Measurements from ENCODE around the gene DNAH11. TPM values are rescaled to one million over a fixed set of nuclear protein-coding genes. Genes with fewer than 3 reads are reported as not detected.

The DNAH11 gene
- total RNA-seq, 1 donor from 2014 or later = 0.02 TPM

GRCh38 chr7:21763818-21764217 lies 221.0 kb downstream of the DNAH11 start:
- H3K27me3 Mint-ChIP-seq (ENCODE audit: low read depth) = peaks cover 35% of the 10 kb centered on the region
- H3K4me3 Mint-ChIP-seq (ENCODE audit: unreplicated experiment) = no peak overlapping the region
- TF ChIP-seq CTCF (IDR thresholded peaks at IDR 0.05) = no peak
- H3K4me1 Mint-ChIP-seq (ENCODE audit: low read depth) = no peaks in the 10 kb centered on the region
- H3K9me3 Mint-ChIP-seq (ENCODE audit: low read depth) = no peaks in the 10 kb centered on the region
- no peak for DNase-seq (ENCODE audit: low spot score)
- H3K36me3 Mint-ChIP-seq (ENCODE audit: low read depth) = no peaks in the 10 kb centered on the region
- no peak overlapping the region for H3K27ac Mint-ChIP-seq (ENCODE audit: unreplicated experiment)

- Mint-ChIP-seq H3K9me3 (ENCODE audit: low read depth) (no peaks in the 10 kb centered on the region), H3K4me1 (ENCODE audit: low read depth) (no peaks in the 10 kb centered on the region), H3K27me3 (ENCODE audit: low read depth) (peaks cover 45% of the 10 kb centered on the region), H3K36me3 (ENCODE audit: low read depth) (no peaks in the 10 kb centered on the region), H3K27ac (ENCODE audit: unreplicated experiment) (no peak overlapping the region), H3K4me3 (ENCODE audit: unreplicated experiment) (no peak overlapping the region)
- DNase-seq (ENCODE audit: low spot score) = no peak
- no peak for TF ChIP-seq CTCF (IDR thresholded peaks at IDR 0.05)
Measured at GRCh38 chr7:21766218-21766617, 223.4 kb downstream of the DNAH11 start.

GRCh38 chr7:21767300-21767900 lies 224.6 kb downstream of the DNAH11 start:
- H3K4me1 Mint-ChIP-seq (ENCODE audit: low read depth) = peaks cover 4% of the 10 kb centered on the region
- TF ChIP-seq CTCF (IDR thresholded peaks at IDR 0.05) = peak; percentile 74
- H3K4me3 Mint-ChIP-seq (ENCODE audit: unreplicated experiment) = no peak overlapping the region
- peaks cover 52% of the 10 kb centered on the region for H3K27me3 Mint-ChIP-seq (ENCODE audit: low read depth)
- H3K36me3 Mint-ChIP-seq (ENCODE audit: low read depth) = no peaks in the 10 kb centered on the region
- no peak overlapping the region for H3K27ac Mint-ChIP-seq (ENCODE audit: unreplicated experiment)
- no peaks in the 10 kb centered on the region for H3K9me3 Mint-ChIP-seq (ENCODE audit: low read depth)
- DNase-seq (ENCODE audit: low spot score) = no peak

- H3K4me3 Mint-ChIP-seq (ENCODE audit: unreplicated experiment) = no peak overlapping the region
- no peaks in the 10 kb centered on the region for H3K36me3 Mint-ChIP-seq (ENCODE audit: low read depth)
- no peak overlapping the region for H3K27ac Mint-ChIP-seq (ENCODE audit: unreplicated experiment)
- TF ChIP-seq CTCF (IDR thresholded peaks at IDR 0.05) = no peak
- no peak for DNase-seq (ENCODE audit: low spot score)
- H3K9me3 Mint-ChIP-seq (ENCODE audit: low read depth) = no peaks in the 10 kb centered on the region
- peaks cover 4% of the 10 kb centered on the region for H3K4me1 Mint-ChIP-seq (ENCODE audit: low read depth)
- peaks cover 54% of the 10 kb centered on the region for H3K27me3 Mint-ChIP-seq (ENCODE audit: low read depth)
Measured at GRCh38 chr7:21768279-21768678, 225.4 kb downstream of the DNAH11 start.

- Mint-ChIP-seq H3K36me3 (ENCODE audit: low read depth) (no peaks in the 10 kb centered on the region), H3K9me3 (ENCODE audit: low read depth) (no peaks in the 10 kb centered on the region), H3K4me3 (ENCODE audit: unreplicated experiment) (no peak overlapping the region), H3K27ac (ENCODE audit: unreplicated experiment) (no peak overlapping the region), H3K4me1 (ENCODE audit: low read depth) (peaks cover 4% of the 10 kb centered on the region), H3K27me3 (ENCODE audit: low read depth) (peaks cover 44% of the 10 kb centered on the region)
- TF ChIP-seq CTCF (IDR thresholded peaks at IDR 0.05) = no peak
- no peak for DNase-seq (ENCODE audit: low spot score)
Measured at GRCh38 chr7:21771266-21771665, 228.4 kb downstream of the DNAH11 start.

Data from chondrocyte (in vitro differentiated cells).